Adrenal gland (tissue), 5 donors: Measurements from ENCODE around the gene HHIP.

Experiments
- CTCF ChIP-seq, 6 experiments: fragments of 450-650 bp in 4 of 6; fragments of 200-600 bp in 2 of 6; sonication (generic) in 1 of 6; IDR thresholded peaks; 1 replicate in 5 of 6; 2 replicates in 1 of 6; pipeline versions ENCODE4 v1.5.1 to v1.8.0; 2016 to 2021; ENCODE audit warnings: antibody characterized with exemption in 6 of 6, mild to moderate bottlenecking in 2 of 6, moderate library complexity in 1 of 6
- POLR2A ChIP-seq, 2 donors: fragments of 450-650 bp; IDR thresholded peaks; one replicate each; pipeline ENCODE4 v1.6.1; 2017; ENCODE audit warnings: antibody characterized with exemption in 2 of 2, mild to moderate bottlenecking in 2 of 2, moderate library complexity in 1 of 2
- donor health status: DM: no; HTN: no; CAD: no.

GRCh38 chr4:144647095-144647561 lies 1.2 kb downstream of the HHIP start:
- no peak for TF ChIP-seq CTCF (IDR thresholded peaks at IDR 0.05)
- no peak for TF ChIP-seq POLR2A (IDR thresholded peaks at IDR 0.05)
